ENCODE results near the gene OR5K1.

The OR5K1 gene

GRCh38 chr3:98518816-98519215, 55.8 kb downstream of the OR5K1 start:
- peak in 6 of 14 donors; percentile 11 to 41 (median 25) for DNase-seq

- DNase-seq = peak in 4 of 14 donors; percentile 4 to 38 (median 12)
Observed at GRCh38 chr3:98519351-98519750, 56.4 kb downstream of the OR5K1 start.

GRCh38 chr3:98521897-98522543, 59.0 kb downstream of the OR5K1 start:
- peak in 5 of 14 donors; percentile 33 to 63 (median 52) for DNase-seq
